ENCODE results near the gene ICA1. TPM values are rescaled to one million over a fixed set of nuclear protein-coding genes. Genes with fewer than 3 reads are reported as not detected.

Gene ICA1
- total and polyA plus RNA-seq, 2 donors (not counting 3 experiments of a cell fraction or from before 2014, with no cell fraction given) = 19.0 to 47.1 TPM

- TF ChIP-seq, protein P1, sequence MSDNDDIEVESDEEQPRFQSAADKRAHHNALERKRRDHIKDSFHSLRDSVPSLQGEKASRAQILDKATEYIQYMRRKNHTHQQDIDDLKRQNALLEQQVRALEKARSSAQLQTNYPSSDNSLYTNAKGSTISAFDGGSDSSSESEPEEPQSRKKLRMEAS (IDR thresholded peaks at IDR 0.05; ENCODE audit: insufficient read depth, insufficient read length) = no peak
- TF ChIP-seq JUN (IDR thresholded peaks at IDR 0.05; ENCODE audit: borderline replicate concordance, insufficient read depth, insufficient read length, low read depth) (no peak), EZH2 (IDR thresholded peaks at IDR 0.05; ENCODE audit: borderline replicate concordance, low read depth, low read length, severe bottlenecking) (no peak), POLR2A (IDR thresholded peaks at IDR 0.05; ENCODE audit: low read depth, low read length) (no peak), CTCF (IDR thresholded peaks at IDR 0.05; ENCODE audit: extremely low read depth in 1 of 2, insufficient read depth in 1 of 2, low read depth in 1 of 2, low read length in 2 of 2) (no peak), FOS (IDR thresholded peaks at IDR 0.05; ENCODE audit: borderline replicate concordance, insufficient read depth, low read length) (no peak), MYC (IDR thresholded peaks at IDR 0.05; ENCODE audit: low read depth, low read length) (no peak)
- ChIA-PET CTCF (interaction anchor here (0.9 to 2.5 kb wide), 4 partner anchors 22 to 617 kb away, joined by 4 to 13 read pairs (median 4); no protein-coding TSS in a partner anchor), POLR2A (no interaction called here)
- Histone ChIP-seq H2AFZ (ENCODE audit: low read depth, low read length) (no peak overlapping the region), H3K9ac (replicated peaks; ENCODE audit: extremely low read depth, insufficient read depth, low read length) (no peak overlapping the region), H3K27me3 (ENCODE audit: control insufficient read depth in 2 of 2, insufficient read depth in 2 of 2, low read length in 2 of 2) (no peaks in the 10 kb centered on the region), H3K9me1 (replicated peaks; ENCODE audit: control insufficient read depth, extremely low read depth, insufficient read depth, low read length) (no peaks in the 10 kb centered on the region), H3K4me3 (replicated peaks in 1 of 3; ENCODE audit: insufficient read depth in 1 of 3, low read depth in 1 of 3, low read length in 3 of 3) (no peak overlapping the region), H3K4me2 (ENCODE audit: insufficient read depth, low read length) (no peak overlapping the region), H3K9me3 (replicated peaks; ENCODE audit: control insufficient read depth, insufficient read depth, low read length) (no peaks in the 10 kb centered on the region), H3K36me3 (ENCODE audit: control insufficient read depth in 2 of 2, extremely low read depth in 1 of 2, insufficient read depth in 2 of 2, low read length in 2 of 2) (peaks cover 0 to 5% of the 10 kb centered on the region in 2 experiments), H3K4me1 (ENCODE audit: control insufficient read depth, extremely low read depth, insufficient read depth, low read length) (no peaks in the 10 kb centered on the region), H4K20me1 (replicated peaks; ENCODE audit: control insufficient read depth, extremely low read depth, insufficient read depth, low read length) (no peaks in the 10 kb centered on the region), H3K27ac (ENCODE audit: insufficient read depth, low read depth, low read length) (no peak overlapping the region), H3K79me2 (ENCODE audit: control insufficient read depth, insufficient read depth, low read length) (no peaks in the 10 kb centered on the region)
- dilution Hi-C loops (cut with MboI; ENCODE audit: extremely low pct_ligation_motif_present, low sequenced_read_pairs) (no loop called here), intact Hi-C loops (cut with micrococcal nuclease) (loop anchor here (5.0 kb wide), 1 partner anchor 774 kb away; no protein-coding TSS in a partner anchor)
- no peak for FAIRE-seq
- BruUV-seq (replicated peaks) = no TSS peak
- DNase-seq (ENCODE audit: low read depth, low spot score) = no peak
These were observed 50.3 kb downstream of the ICA1 start for GRCh38 chr7:8211725-8212096.

Data from endothelial cell of umbilical vein (primary cell).